GM10266 (cell line): Measurements from ENCODE around the gene UGT1A7.
"Not testable (repeated sequence)": the region's sequence is repeated elsewhere in the genome, so short reads cannot be mapped to it uniquely, and the experiment has no call there.

Experiments
- DNase-seq: peaks from one replicate; pipeline ENCODE4 v3.0.0; 2012; ENCODE audit errors: extremely low spot score
- CTCF ChIP-seq: IDR thresholded peaks from 2 replicates; pipeline ENCODE4 v1.5.1; 2012; ENCODE audit warnings: mild to moderate bottlenecking, low read depth; ENCODE audit not compliant: control insufficient read depth, insufficient read depth; ENCODE audit errors: missing control alignments

The UGT1A7 gene

DNA sequence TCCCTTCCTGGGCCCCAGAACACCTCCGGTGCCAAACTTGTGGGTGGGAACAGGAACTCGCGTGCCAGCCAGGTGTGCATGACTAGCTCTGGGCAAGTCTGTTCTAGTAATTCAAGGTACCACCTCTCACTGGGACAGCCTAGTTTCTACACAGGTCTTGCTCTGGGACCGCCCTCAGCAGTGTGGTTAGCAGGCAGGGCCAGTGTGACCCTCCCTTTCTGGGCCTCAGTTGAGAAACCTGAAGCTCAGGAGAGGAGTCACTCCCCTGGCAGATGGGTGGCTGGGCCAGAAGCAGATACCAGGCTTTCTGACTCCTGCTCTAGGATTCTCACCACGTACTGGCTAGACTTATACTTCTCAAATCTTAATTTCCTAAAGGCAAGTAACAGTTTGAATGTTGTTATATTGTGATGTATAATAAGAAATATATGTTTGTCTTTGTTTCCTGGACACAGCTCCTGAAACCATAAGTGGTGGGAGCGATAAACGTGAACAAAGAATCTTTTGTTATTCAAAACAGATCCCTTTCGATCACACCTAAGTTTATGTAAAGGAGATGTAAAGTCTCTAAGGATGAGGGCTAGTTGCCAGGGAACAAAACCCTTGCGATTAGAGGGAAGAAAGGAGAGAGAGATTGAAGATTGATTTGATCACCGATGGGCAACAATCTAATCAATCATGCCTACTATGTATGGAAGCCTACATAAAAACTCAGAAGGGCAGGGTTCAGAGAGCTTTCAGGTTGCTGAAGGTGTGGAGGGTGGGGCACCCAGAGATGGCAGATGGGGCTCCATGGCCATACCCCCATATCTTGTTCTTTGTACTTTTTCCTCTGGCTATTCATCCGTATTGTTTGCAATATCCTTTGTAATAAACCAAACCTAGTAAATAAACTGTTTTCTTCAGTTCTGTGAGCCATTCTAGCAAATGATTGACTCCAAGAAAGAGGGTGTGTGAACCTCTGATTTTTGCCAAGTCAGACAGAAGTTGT, 10.0 kb downstream of the UGT1A7 start:
- no peak for TF ChIP-seq CTCF
- no peak for DNase-seq

- TF ChIP-seq CTCF: no peak
- DNase-seq: no peak
Observed at GRCh38 chr2:233692648-233693047, 10.9 kb downstream of the UGT1A7 start, which contains the start of gene UGT1A6. UGT1A6 (plus strand) TSS chr2:233692890; CDS start chr2:233693005, 115 bp downstream.

GRCh38 chr2:233693963-233694362, 12.3 kb downstream of the UGT1A7 start:
- DNase-seq: no peak
- TF ChIP-seq CTCF: no peak

DNA sequence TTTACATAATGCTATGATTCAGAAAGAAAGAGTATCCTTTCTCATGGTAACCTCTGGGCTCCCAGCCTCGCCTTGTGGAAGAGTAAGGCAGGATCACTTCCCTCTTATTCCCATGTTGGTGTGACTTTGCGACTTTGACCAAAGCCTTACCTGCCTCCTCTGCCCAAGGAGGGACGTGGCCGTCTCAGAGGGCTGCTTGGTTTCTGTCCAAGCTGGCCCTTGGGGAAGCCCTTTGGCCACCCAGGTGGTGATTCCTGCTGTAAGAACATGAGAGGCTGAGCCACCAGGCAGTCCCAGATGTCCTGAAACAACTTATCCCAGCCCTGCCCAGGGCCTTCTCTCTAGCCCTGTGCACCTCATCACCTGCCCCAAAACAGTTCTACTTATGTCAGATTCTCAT, 17.0 kb downstream of the UGT1A7 start:
- no peak for TF ChIP-seq CTCF
- no peak for DNase-seq

DNA sequence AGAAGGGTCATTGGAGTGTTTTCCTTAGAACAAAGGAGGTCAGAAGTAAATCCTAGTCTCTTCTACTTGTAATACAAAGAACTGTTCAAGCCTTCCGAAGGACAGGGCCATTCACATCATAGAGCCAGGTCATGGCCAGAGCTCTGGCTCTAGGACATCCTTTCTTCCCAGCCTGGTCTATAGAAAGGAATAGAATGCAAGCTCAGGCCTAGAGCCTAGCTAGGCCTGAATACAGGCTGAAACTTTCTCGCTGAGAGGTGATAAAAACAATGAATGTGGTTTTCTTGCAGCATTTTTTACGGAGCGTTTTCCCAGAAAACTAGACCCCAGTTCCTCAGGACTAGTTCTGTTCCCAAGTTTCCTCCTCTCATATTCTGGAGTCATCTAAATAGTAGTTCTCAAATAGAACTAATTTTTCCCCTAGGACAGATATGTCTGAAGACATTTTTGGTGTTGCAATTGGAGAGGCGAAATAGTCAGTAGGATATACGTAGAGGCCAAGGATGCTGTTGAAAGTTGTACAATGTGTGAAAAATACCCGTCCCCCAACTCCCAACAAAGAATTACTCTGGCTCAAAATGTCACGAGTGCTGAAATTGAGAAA, 17.8 kb downstream of the UGT1A7 start:
- TF ChIP-seq CTCF: no peak

GRCh38 chr2:233700028-233700635, 18.4 kb downstream of the UGT1A7 start:
- no peak for DNase-seq

More for the DNA sequence above, 17.8 kb downstream of the UGT1A7 start:
- DNase-seq: no peak

DNA sequence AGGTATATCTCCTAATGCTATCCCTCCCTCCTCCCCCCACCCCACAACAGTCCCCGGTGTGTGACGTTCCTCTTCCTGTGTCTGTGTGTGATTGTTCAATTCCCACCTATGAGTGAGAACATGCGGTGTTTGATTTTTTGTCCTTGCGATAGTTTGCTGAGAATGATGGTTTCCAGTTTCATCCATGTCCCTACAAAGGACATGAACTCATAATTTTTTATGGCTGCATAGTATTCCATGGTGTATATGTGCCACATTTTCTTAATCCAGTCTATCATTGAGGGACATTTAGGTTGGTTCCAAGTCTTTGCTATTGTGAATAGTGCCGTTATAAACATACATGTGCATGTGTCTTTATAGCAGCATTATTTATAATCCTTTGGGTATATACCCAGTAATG, 19.1 kb downstream of the UGT1A7 start:
- DNase-seq: not testable (repeated sequence)

More at GRCh38 chr2:233700028-233700635, 18.4 kb downstream of the UGT1A7 start:
- TF ChIP-seq CTCF: no peak
